ENCODE results near the gene NFKBIA. TPM values are rescaled to one million over a fixed set of nuclear protein-coding genes. Genes with fewer than 3 reads are reported as not detected.

The NFKBIA gene
- total RNA-seq, 2 donors from 2014 or later, result 1,744 to 1,805 TPM

DNA sequence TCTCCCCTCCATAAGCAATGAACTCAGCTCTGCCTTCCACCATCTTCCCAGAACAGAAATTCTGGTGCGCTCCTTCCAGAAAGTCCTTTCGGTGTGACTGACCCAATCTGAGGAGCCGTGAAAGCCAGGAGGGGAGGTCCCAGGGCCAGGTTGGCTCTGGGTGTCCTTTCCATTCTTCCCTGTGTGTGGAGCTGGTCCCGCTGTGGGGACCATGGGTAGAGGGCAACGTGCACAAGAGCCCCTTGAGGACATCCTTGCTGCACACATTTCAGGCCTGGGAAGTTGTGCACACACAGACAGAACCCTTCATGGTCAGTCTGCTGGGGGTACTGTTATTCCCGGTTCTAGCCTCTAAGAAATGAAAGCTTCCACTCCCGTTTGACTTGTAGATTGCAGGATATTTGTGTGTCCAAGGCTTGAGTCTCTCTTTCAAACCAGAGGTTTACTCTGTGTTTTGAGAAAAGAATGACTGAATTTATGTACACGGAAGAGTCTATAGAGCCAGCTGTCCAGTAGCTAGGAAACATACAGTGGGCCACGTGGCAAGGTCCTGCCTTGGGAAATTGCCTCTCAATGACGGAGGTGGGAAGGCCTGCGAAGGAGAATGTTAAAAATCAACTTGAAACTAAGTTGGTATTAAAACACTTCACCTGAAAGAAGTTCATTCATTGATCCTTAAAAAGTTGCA is 10.1 kb downstream of the NFKBIA start:
- Mint-ChIP-seq H3K36me3 (ENCODE audit: low read depth) (no peaks in the 10 kb centered on the region), H3K27me3 (no peaks in the 10 kb centered on the region), H3K27ac (no peak overlapping the region), H3K4me1 (peaks cover 18% of the 10 kb centered on the region), H3K4me3 (no peak overlapping the region)
- no peak for DNase-seq
- H3K9me3 ChIP-seq (ENCODE audit: control insufficient read depth, low read length, poor library complexity, severe bottlenecking), result no peaks in the 10 kb centered on the region
- no peak for ATAC-seq

DNA sequence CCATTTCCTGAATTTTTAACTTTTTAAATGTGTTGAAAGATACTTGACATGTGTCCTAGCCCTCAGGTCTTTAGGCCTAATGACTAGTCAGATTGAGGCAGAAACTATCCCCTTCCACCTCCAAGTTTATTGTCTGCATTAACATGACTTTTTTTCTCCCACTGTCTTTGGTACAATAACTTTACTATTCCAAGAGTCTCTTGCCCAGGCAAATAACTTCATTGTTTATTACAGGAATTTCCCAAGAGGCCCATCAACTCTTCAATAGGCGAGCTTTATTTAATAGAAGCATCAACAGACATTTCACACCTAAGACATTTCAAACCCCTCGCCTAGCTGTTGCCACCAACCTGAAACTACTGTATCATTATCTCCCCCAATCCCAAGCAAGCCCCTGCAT is 10.7 kb downstream of the NFKBIA start:
- H3K27ac Mint-ChIP-seq, result no peak overlapping the region
- no peak for DNase-seq
- no peak for ATAC-seq

DNA sequence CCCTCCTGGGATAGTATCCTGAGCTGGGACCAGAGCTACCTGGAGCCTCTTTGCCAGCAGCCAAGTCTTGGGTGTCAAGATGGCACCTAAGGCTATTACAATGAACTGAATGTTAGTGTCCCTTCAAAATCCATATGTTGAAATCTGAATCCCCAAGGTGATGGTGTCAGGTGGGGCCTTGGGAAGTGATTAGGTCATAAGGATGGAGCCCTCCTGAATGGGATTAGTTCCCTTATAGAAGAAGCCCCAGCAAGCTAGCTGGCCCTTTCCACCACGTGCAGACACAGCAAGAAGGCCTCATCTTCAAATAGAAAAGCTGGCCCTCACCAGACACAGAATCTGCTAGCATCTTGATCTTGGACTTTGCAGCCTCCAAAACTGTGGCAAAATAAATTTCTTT is 12.4 kb downstream of the NFKBIA start:
- no peaks in the 10 kb centered on the region for H3K9me3 ChIP-seq (ENCODE audit: control insufficient read depth, low read length, poor library complexity, severe bottlenecking)
- Mint-ChIP-seq H3K27me3 (no peaks in the 10 kb centered on the region), H3K4me1 (peaks cover 7% of the 10 kb centered on the region), H3K36me3 (ENCODE audit: low read depth) (no peaks in the 10 kb centered on the region), H3K27ac (no peak overlapping the region), H3K4me3 (peak overlapping the region; percentile 12)
- DNase-seq (no peak), ATAC-seq (no peak)

More for the DNA sequence above, 10.7 kb downstream of the NFKBIA start:
- H3K9me3 ChIP-seq (ENCODE audit: control insufficient read depth, low read length, poor library complexity, severe bottlenecking), result no peaks in the 10 kb centered on the region
- H3K36me3 Mint-ChIP-seq (ENCODE audit: low read depth), result no peaks in the 10 kb centered on the region
- H3K27me3 Mint-ChIP-seq, result no peaks in the 10 kb centered on the region
- H3K4me3 Mint-ChIP-seq, result no peak overlapping the region
- peaks cover 12% of the 10 kb centered on the region for H3K4me1 Mint-ChIP-seq

DNA sequence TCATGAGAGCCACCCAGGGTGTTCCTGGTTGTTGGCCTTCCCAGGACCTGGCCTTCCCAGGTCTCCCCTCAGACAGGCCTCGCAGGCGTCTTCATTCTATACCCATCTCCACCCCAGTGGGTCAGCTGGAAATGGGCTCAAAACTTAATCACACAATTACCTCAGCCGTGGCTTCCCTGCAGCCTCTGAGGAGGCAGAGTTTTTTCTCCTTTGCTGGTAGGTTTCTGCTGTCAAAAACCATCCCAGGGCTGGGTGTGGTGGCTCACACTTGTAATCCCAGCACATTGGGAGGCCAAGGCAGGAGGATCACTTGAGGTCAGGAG is 13.2 kb downstream of the NFKBIA start:
- Mint-ChIP-seq H3K27me3 (no peaks in the 10 kb centered on the region), H3K27ac (no peak overlapping the region)
- H3K9me3 ChIP-seq (ENCODE audit: control insufficient read depth, low read length, poor library complexity, severe bottlenecking), result no peaks in the 10 kb centered on the region

DNA sequence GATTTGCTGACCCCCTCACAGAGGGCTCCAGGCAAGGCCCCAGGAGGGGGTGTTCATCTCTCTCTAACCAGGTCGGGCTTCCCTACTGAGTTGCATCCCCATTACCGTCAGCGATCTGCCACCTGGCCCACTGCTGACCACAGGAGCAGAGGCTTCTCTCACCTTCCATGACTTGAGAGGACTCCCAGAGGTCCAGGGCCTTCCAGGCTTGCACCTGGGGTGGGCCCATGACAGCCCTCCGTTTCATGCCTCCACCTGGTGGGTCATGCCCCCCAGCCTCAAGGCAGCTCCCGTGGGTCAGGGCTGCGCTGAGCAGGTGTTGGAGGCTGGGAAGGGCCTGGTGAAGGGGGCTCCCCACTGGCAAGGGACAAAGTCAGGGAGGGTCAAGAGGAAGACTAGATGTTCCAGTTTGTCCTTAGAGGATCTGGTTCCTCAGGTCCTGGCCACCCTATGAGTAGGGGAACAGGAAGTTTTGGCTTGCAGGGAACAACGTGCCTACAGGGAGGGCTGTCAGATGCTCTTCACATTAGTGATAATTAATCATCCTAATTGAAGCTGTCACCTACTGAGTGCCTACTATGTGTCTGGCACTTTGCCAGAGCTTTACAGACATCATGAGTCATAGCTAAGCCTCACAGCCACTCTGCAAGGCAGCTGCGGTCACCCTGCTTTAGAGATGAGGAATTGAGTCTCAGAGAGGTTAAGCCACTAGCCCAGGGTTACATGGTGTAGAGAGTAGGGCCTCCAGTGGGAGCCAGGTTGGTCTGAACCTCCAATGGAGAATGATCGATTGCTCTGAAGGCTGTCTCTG is 13.8 kb downstream of the NFKBIA start:
- no peak overlapping the region for H3K4me3 Mint-ChIP-seq
- ATAC-seq, result peak; percentile 51
- peaks cover 7% of the 10 kb centered on the region for H3K4me1 Mint-ChIP-seq
- H3K36me3 Mint-ChIP-seq (ENCODE audit: low read depth), result no peaks in the 10 kb centered on the region
- H3K27ac Mint-ChIP-seq, result no peak overlapping the region
- H3K27me3 Mint-ChIP-seq, result no peaks in the 10 kb centered on the region
- no peaks in the 10 kb centered on the region for H3K9me3 ChIP-seq (ENCODE audit: control insufficient read depth, low read length, poor library complexity, severe bottlenecking)
- no peak for DNase-seq

More for the DNA sequence above, 13.2 kb downstream of the NFKBIA start:
- Mint-ChIP-seq H3K36me3 (ENCODE audit: low read depth) (no peaks in the 10 kb centered on the region), H3K4me1 (peaks cover 5% of the 10 kb centered on the region), H3K4me3 (no peak overlapping the region)
- no peak for DNase-seq
- no peak for ATAC-seq

DNA sequence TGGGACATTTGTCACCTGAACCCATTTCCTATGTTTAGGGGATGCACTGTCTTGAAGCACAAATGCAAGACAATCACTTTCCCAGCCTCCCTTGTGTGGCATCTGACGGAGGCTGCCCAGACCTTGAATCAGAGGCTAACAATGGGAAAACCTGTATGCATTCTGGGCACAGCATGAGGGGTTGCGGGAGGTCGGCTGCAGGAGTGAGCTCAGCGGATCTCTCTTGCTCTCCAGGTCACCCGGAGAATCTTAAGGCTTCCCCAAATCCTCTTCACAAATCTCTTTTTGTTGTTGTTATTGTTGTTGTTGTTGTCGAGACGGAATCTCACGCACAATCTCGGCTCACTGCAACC is 15.3 kb downstream of the NFKBIA start:
- Mint-ChIP-seq H3K27ac (no peak overlapping the region), H3K4me3 (no peak overlapping the region), H3K36me3 (ENCODE audit: low read depth) (no peaks in the 10 kb centered on the region), H3K27me3 (no peaks in the 10 kb centered on the region), H3K4me1 (peaks cover 8% of the 10 kb centered on the region)
- ATAC-seq, result no peak
- DNase-seq, result no peak
- H3K9me3 ChIP-seq (ENCODE audit: control insufficient read depth, low read length, poor library complexity, severe bottlenecking), result no peaks in the 10 kb centered on the region

DNA sequence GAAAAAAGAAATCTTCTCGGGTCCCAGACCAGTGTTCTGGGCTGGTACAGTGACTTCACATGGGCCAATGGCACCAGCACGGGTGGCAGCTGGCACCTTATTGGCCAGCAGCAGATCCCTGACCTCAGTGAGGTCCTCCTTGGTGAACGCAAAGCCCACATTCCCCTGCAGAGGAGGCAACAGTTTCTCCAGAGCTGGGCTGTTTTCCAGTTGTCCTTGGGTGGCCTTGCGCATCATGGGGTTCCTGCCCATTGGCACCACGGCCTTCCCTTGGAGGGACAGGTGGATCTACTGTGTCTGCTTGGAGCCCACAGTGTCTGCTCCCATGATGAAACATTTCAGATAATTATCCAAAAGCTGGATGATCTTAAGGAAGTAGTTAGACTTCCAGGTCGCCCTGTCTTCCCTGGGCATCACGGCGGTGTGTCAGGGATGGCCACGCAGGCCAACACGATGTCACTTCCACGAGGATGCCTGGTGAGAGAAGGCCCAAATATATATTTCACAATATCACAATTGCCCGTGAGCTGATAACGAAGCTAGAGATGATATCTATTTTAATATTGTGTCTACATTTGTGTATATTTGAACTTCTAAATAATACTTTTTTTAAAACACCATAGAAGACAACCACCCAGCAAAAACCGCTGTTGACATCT is 15.8 kb downstream of the NFKBIA start:
- no peaks in the 10 kb centered on the region for H3K9me3 ChIP-seq (ENCODE audit: control insufficient read depth, low read length, poor library complexity, severe bottlenecking)
- peaks cover 5% of the 10 kb centered on the region for H3K4me1 Mint-ChIP-seq
- ATAC-seq, result no peak

DNA sequence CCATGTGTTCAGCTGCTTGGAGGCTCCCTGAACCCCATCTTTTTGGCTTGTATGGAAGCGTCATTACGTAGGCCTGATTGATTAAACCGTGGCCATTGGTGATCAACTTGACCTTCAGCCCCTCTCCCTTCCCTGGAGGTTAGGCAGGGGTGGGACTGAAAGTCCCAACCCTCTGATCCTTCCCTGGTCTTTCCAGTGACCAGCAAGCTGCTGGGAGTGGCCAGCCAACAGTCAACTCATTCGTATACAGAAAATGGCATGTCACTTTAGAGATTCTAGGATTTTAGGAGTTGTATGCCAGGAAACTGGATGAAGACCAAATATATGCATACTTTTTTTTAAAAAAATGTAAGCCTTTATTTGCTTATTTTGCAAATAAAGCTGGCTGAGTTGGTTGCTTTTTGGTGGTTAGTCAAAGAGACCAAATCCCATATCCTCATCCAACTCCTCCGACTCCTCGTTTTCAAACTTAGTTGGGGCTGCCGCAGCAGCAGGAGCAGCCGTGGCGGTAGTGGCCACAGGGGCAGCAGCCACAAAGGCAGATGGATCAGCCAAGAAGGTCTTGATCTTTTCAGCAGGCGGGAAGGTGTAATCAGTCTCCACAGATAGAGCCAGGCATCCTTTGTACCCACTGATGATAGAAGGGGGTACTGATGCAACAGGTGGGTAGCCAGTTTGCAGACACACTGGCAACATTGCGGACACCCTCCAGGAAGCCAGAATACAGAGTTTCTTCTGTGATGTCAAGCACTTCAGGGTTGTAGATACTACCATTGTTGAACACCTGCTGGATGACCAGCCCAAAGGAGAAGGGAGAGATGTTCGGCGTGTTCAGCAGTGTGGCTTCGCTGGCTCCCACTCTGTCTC is 16.6 kb downstream of the NFKBIA start:
- no peak overlapping the region for H3K27ac Mint-ChIP-seq

More for the DNA sequence above, 15.8 kb downstream of the NFKBIA start:
- Mint-ChIP-seq H3K27ac (no peak overlapping the region), H3K27me3 (no peaks in the 10 kb centered on the region), H3K36me3 (ENCODE audit: low read depth) (no peaks in the 10 kb centered on the region), H3K4me3 (no peak overlapping the region)
- DNase-seq, result no peak

DNA sequence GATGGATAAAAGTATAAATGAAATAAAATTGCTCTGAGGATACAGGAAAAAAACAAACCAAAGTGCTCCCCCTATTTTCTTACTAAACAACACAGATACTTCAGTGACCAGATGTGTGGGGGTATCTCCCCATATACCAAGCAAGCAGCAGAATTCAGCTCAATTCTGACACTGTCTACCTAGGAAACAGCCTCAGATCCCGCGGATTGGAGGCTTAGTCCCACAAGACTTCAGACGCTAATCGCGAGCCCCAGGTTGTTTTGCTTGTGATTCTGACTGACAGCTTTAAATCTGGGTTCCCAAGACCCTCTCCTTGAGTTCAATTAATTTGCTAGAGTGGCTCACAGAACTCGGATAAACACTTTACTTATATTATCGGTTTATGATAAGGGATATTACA is 17.3 kb downstream of the NFKBIA start:
- DNase-seq, result no peak
- H3K9me3 ChIP-seq (ENCODE audit: control insufficient read depth, low read length, poor library complexity, severe bottlenecking), result no peaks in the 10 kb centered on the region
- no peak for ATAC-seq
- Mint-ChIP-seq H3K27ac (no peak overlapping the region), H3K36me3 (ENCODE audit: low read depth) (no peaks in the 10 kb centered on the region), H3K4me3 (no peak overlapping the region), H3K4me1 (peaks cover 5% of the 10 kb centered on the region), H3K27me3 (no peaks in the 10 kb centered on the region)

More for the DNA sequence above, 16.6 kb downstream of the NFKBIA start:
- Mint-ChIP-seq H3K27me3 (no peaks in the 10 kb centered on the region), H3K4me3 (no peak overlapping the region), H3K36me3 (ENCODE audit: low read depth) (no peaks in the 10 kb centered on the region), H3K4me1 (peaks cover 5% of the 10 kb centered on the region)
- DNase-seq, result no peak
- no peaks in the 10 kb centered on the region for H3K9me3 ChIP-seq (ENCODE audit: control insufficient read depth, low read length, poor library complexity, severe bottlenecking)
- no peak for ATAC-seq

DNA sequence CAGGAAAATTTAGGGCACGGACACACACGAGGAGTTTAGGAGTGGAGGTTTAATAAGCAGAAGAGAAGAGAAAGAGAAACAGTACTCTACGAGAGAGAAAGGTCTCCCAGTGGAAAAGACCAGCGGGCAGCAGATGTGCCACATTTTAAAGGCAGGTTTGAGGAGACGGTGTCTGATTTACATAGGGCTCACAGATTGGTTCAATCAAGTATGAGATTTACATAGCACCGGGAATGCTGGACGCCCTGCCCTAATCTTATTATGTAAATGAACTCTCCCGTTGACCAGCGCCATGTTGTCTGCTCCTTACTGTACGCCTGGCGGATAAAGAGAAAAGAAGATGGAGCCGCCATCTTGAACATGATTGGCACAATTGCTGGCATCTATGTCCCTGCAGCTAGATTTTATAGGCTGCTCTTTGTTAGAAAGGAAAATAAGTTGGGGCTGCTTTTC is 17.9 kb downstream of the NFKBIA start:
- Mint-ChIP-seq H3K4me1 (peaks cover 5% of the 10 kb centered on the region), H3K27ac (no peak overlapping the region), H3K36me3 (ENCODE audit: low read depth) (no peaks in the 10 kb centered on the region), H3K4me3 (no peak overlapping the region), H3K27me3 (no peaks in the 10 kb centered on the region)
- ATAC-seq (no peak), DNase-seq (no peak)
- H3K9me3 ChIP-seq (ENCODE audit: control insufficient read depth, low read length, poor library complexity, severe bottlenecking), result no peaks in the 10 kb centered on the region

DNA sequence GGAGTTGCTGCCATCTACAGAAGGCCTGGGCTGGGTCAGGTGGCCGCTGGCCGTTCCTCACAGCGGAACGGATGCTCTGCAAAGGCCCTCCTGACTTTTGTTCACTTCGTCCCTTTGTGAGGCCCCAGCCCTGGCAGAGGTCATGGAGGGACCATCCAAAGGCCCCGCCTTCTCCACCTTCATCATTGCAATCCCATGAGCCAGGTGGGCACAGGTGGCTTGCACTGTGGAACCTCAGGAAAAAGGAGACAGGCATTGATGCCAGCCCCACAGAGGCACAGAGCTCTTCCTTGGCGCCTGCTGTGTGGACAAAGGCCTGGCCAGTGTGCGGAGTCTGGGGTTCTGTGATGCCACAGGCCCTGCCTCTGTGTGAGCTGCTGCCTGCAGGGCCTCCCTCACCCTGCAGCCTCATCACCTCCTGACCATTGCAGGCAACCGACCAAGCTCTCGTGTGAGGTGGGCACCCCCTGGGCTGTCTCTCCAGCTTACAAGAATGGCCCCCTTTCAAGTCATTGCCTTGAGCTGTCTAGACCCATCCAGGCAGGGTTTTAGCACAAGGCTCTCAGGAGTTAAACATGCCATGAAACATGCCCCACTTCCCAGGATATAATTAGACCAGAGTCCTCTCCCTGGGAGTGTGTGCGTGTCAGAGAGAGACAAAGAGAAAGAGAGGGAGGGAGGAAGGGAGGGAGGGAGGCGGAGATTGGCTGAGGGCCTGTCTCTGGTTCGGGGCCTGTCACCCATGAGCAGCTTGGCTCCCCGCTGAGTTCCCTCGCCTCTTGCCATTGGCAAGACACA is 19.3 kb downstream of the NFKBIA start:
- no peaks in the 10 kb centered on the region for H3K36me3 Mint-ChIP-seq (ENCODE audit: low read depth)
- DNase-seq (no peak), ATAC-seq (no peak)
- H3K4me3 Mint-ChIP-seq, result no peak overlapping the region
- no peaks in the 10 kb centered on the region for H3K9me3 ChIP-seq (ENCODE audit: control insufficient read depth, low read length, poor library complexity, severe bottlenecking)
- peaks cover 5% of the 10 kb centered on the region for H3K4me1 Mint-ChIP-seq
- H3K27me3 Mint-ChIP-seq, result no peaks in the 10 kb centered on the region
- no peak overlapping the region for H3K27ac Mint-ChIP-seq

DNA sequence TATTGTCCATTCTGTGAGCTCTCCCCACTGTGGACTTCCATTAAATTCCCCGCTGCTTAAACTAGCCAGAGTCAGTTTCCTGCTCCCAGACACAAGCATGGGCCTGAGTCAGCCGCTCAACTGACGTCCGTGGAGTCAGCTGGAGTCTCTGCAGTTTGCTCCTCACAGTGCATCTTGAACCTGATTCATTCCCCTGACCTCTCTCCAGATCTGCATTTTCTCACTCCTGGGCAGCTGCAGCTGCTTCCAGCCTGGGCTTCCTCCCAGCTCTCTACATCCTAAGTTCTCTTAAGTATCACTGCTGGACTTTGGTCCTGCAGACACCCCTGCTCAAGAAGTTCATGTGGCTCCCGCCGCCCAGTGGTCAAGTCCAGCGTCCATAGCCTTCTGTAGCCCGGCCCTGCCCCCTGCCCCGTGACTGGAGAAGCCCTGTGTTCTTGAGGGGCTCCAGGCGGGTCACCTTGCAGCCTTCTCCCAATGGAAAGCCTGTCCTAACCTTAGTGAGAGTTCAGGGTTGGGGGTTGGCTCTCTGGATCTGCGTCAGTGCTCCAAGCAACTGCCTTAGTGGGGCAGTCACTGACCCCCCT is 20.0 kb downstream of the NFKBIA start:
- no peak overlapping the region for H3K27ac Mint-ChIP-seq
- H3K9me3 ChIP-seq (ENCODE audit: control insufficient read depth, low read length, poor library complexity, severe bottlenecking), result no peaks in the 10 kb centered on the region
- no peaks in the 10 kb centered on the region for H3K36me3 Mint-ChIP-seq (ENCODE audit: low read depth)
- peaks cover 5% of the 10 kb centered on the region for H3K4me1 Mint-ChIP-seq
- no peak for DNase-seq
- ATAC-seq, result no peak
- no peak overlapping the region for H3K4me3 Mint-ChIP-seq
- no peaks in the 10 kb centered on the region for H3K27me3 Mint-ChIP-seq

Measured in T-helper 17 cell (primary cell).